HG02571 (cell line): ENCODE data around the gene CPNE9.
A peak's percentile ranks its signal among the peaks of the same experiment; 100 is the strongest.

Experiments
- ATAC-seq: cut with Tn5 transposase; IDR thresholded peaks from one replicate; pipeline ENCODE4 v1.9.1; 2021; ENCODE audit warnings: mild to moderate bottlenecking, moderate library complexity; ENCODE audit not compliant: unreplicated experiment

CPNE9 gene

DNA sequence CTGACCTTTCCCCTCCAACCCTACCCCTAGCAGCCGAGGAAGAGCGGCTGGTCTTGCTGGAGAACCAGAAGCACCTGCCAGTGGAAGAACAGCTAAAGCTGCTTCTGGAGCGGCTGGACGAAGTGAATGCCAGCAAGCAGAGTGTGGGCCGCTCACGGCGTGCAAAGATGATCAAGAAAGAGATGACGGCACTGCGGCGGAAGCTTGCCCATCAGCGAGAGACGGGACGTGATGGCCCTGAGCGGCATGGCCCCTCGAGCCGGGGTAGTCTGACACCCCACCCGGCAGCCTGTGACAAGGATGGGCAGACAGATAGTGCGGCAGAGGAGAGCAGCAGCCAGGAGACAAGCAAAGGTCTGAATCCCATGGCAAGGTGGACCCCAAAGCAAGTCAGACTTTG lies 39.9 kb downstream of the CPNE9 start:
- no peak for ATAC-seq

DNA sequence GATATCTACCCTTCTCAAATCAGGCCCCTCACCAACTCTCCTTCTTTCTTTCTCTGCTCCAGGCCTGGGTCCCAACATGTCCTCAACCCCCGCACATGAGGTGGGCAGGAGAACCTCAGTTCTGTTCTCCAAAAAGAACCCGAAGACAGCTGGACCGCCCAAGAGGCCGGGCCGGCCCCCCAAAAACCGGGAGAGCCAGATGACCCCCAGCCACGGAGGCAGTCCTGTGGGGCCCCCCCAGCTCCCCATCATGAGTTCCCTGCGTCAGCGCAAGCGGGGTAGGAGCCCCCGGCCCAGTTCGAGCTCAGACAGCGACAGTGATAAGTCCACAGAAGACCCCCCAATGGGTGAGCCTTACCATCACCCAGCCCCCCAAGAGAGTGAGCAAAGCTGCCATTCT lies 40.5 kb downstream of the CPNE9 start:
- ATAC-seq, result no peak

DNA sequence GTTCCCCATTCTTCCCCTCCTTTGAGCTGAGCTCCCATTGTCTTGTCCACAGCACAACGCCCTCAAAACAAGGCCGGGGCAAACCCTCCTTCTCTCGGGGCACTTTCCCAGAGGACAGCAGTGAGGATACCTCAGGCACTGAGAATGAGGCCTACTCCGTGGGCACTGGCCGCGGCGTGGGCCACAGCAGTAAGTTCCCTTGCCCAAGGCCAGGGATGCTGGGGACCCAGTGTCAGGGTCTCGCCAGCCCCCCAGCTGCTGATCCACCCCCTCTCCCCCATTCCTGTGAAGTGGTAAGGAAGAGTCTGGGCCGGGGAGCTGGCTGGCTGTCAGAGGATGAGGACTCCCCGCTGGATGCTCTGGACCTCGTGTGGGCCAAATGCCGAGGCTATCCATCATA lies 41.9 kb downstream of the CPNE9 start:
- no peak for ATAC-seq

DNA sequence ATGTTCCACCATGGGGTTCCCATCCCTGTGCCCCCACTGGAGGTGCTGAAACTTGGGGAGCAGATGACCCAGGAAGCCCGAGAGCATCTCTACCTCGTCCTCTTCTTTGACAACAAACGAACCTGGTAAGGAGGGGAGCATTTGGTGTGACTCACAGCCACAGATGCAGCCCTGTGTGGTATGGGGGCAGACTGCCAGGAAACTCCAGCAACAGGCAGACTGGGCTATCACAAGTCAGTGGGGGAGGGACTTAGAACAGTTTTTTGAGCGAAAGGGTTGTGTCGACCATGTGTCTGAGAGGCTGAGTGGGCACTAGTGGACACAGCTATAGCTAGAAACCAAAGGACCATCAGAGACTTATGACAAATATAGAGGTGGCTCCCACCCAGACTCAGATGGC lies 42.7 kb downstream of the CPNE9 start:
- ATAC-seq, result no peak

DNA sequence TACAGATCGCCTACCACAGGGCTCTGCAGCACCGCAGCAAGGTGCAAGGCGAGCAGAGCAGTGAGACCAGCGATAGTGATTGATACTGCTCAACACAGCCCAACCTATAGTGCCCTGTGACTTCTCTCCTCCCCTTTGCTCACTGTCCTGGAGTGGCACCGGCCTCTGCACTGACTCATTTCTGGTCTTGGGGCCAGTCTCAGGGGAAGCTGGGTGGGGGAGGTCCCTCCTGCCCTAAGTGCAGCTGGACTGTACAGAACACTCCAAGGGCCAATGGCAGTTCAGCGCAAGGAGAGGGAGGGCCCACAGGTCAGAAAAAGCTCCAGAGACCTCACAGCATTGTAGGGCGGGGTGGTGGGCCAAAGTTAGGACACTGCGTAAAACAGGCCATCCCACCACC lies 43.6 kb downstream of the CPNE9 start:
- ATAC-seq, result no peak

DNA sequence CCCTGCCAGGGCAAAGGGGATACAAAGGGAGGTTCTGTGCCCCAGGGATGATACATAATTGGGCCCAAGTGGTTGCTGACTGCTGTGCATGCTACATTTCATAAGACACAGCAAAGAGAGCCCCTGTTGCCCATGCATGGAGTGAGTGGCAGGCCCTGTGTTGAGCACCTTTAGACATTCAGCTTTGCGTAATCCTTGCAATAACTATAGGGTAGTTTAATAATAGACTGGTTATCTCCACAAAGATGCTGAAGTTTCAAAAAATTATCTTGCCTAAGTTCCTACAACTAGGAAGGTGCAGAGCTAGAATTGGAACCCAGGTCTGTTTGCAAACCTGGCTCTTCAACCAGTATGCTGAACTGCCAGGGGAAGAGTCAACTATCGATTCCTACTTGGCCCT lies 44.4 kb downstream of the CPNE9 start:
- ATAC-seq, result no peak

DNA sequence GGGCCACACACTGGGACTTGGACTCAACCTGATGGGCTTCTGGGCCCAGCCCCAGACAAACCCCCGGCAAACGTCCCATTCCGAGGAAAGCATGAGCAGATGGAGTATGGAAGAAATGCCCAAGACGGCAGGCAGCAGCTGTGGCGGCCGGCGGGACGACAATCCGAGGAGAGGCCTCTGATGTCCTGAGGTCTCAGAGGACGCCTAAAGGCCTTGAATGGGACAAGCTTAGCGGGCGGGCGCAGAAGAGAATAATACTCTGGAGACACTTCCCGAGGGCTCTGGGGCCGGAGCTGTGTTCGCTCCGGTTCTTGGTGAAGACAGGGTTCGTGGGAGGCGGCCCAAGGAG lies 45.6 kb downstream of the CPNE9 start:
- no peak for ATAC-seq

DNA sequence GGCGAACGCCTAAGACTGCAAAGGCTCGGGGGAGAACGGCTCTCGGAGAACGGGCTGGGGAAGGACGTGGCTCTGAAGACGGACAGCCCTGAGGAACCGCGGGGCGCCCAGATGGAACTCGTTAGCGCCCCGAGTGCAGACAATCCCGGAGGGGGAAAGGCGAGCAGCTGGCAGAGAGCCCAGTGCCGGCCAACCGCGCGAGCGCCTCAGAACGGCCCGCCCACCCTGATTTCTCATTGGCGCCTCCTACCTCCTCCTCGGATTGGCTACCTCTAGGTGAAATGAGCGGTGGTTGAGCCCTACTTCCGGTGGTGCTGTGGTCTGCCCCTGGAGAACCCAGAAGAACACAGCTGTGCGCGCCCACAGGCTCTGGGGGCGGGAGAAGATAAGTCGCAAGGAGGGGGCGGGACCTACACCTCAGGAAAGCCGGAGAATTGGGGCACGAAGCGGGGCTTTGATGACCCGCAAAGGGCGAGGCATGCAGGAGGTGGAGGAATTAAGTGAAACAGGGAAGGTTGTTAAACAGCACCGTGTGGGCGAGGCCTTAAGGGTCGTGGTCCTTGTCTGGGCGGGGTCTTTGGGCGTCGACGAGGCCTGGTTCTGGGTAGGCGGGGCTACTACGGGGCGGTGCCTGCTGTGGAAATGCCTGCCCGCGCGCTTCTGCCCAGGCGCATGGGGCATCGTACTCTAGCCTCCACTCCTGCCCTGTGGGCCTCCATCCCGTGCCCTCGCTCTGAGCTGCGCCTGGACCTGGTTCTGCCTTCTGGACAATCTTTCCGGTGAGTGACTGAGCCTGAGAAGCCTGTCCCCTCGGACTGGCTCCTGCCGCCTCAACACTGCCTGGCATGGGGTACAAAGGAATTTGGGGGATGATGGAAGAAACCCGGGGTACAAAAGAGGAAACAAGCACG lies 46.3 kb downstream of the CPNE9 start, which contains the start of gene OGG1:
Gene OGG1 (plus strand): TSS at position 308 of the 911 bp plus-strand sequence. CDS start 335 bp downstream, at position 643.
- peak; percentile 93 for ATAC-seq

DNA sequence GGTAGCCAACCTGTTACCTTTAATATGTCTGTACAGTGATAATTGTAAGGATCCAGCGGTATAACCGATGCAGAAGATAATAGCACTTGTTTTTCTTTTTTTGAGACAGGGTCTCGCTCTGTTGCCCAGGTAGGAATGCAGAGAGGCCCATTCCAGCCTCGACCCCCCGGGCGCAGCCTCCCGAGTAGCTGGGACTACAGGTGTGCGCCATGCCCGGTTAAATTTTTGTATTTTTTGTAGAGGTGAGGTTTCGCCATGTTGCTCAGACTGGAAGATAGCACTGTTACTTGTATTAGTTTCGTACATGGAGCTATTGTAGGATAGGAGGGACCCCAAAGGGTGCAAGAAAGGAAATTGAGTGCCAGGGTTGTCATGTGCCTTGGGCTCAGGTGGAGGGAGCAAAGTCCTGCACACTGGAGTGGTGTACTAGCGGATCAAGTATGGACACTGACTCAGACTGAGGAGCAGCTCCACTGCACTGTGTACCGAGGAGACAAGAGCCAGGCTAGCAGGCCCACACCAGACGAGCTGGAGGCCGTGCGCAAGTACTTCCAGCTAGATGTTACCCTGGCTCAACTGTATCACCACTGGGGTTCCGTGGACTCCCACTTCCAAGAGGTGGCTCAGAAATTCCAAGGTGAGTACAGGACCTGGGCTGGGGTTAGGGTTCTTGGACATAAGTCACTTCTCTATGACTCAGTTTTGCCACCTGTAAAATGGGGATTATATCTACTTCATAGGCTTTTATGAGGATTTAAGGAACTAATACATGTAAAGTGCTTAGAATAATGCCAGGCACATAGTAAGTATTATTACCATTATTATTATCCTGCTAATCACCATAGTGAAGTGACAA lies 47.2 kb downstream of the CPNE9 start:
- no peak for ATAC-seq

DNA sequence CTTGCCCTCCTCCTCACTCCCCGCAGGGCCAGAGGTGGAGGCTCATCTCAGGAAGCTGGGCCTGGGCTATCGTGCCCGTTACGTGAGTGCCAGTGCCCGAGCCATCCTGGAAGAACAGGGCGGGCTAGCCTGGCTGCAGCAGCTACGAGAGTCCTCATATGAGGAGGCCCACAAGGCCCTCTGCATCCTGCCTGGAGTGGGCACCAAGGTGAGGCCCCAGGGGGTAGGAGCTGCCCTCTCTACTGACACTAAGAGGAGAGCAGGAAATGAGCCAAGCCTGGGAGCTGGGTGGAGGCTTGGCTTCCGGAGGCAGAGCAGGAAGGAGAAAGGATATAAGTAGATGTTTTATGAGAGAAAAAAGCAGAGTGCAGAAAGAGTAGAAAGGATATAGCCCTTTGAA lies 51.0 kb downstream of the CPNE9 start:
- no peak for ATAC-seq

DNA sequence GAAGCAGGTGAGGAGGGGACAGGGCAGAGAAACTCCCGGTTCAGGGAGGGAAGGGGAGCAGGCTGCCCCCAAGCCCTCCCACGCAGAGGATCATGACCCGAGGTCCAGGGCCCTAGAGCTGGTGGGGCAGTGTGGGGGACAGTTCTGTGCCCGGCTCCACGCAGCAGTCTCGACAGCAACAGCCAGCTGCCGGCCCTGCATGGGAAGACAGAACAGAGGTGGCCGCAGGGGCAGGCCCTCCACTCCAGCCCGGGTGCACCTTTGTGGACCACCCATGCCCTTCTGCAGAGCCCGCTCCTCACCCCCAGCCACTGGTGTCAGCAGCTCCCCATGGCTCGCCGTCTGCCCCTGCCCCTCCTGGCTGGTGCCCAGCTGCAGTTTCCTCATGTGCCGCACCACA lies 53.8 kb downstream of the CPNE9 start:
- no peak for ATAC-seq

DNA sequence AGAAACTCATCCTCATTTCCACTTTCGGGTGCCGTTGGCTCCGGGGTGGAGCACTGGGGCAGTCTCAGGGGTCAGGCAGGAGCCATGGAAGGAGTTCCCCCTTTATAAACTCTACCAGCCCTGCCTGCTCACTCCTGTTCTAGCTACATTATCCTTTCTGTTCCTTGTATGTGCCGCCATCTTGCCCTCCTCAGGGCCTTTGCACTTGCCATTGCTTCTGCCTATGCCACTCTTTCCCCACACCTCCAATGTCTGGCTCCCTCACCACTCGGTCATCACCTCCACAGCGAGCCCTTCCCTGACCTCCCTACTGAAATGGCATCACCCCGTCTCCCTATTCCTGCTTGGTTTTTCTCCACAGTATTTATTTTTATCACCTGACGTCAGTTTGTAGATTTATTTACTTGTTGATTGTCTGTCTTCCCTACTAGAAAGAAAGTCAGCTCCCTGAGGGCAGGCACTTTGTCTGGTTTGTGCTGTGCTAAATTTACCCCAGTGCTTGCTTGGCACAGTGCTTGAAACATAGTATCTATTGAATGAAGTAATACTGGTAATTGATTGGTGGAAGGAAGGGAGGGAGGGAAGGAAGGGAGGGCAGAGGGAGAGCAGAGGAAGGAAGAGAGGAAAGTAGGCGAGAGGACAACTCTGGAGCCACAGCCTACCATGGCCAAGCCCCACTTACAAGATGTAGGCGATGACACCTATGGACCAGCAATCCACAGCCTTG lies 57.3 kb downstream of the CPNE9 start:
- no peak for ATAC-seq

DNA sequence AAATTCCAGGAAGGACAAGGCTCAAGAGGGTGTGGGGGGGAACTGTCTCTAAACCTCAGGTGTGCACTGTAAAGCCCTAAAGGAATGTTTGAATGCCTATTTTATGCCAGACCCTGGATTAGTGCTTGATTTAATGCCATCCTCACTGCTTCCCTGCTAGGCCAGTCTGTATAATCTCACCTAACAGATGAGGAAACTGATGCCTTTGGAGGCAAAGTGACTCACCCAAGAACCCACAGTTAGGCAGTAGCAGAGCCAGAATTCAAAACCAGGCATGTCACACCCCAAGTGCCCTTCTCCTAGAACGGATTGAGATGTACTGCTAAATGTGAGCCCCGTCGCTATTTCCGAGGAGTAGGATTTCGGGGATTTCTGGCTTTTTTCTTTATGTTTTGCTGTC lies 58.3 kb downstream of the CPNE9 start:
- ATAC-seq, result no peak

DNA sequence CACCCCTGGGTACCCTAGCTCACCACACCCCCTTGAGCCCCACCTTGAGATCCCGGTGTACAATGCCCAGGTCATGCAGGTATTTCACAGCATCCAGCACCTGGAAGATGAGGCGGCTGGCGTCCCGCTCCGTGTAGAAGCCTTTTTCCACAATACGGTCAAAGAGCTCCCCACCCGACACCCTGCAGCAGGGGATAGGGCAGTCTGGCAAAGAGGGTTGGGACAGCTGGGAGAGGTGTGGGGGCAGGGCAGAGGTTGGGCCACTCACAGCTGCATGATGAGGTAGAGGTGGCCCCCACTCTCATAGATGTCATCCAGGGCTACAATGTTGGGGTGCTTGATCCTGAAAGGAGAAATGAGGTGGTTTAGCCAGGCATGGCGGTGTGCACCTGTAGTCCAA lies 59.2 kb downstream of the CPNE9 start:
- no peak for ATAC-seq

DNA sequence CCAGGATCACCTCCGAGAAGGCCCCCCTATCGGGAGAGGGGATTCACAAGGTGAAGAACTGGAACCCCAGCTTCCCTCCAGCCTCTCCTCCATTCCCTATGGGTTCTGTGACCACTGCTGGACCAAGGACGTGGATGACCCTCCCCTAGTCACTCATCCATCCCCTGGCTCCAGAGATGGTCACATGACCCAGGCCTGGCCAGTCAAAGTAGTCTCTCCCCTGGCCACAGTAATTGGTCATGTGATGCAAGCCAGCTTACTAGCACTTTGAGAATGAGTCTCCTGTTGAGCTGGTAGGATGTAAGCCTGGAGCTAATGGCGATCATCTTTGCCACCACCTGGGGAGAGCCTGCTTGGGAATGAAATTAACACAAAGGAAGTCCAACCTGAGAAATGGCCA lies 62.2 kb downstream of the CPNE9 start:
- no peak for ATAC-seq

DNA sequence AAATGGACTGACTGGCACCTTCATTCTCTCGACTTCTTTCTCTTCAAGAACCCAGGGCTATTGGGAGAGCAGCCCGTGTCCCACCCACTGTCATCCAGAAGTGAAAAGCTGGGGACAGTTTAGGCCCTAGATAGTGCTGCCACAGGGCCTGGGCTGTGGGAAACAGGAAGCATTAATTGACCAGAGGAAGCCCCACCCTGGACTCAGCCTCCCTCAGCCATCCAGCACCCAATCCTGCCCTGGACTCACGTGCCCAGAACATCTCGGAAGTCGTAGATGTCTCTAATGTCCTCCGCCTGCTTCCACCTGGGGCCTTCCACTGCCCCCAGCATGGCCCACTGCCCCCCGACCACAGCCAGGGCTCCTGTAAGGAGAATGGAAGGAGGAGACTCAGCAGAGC lies 63.8 kb downstream of the CPNE9 start:
- no peak for ATAC-seq

DNA sequence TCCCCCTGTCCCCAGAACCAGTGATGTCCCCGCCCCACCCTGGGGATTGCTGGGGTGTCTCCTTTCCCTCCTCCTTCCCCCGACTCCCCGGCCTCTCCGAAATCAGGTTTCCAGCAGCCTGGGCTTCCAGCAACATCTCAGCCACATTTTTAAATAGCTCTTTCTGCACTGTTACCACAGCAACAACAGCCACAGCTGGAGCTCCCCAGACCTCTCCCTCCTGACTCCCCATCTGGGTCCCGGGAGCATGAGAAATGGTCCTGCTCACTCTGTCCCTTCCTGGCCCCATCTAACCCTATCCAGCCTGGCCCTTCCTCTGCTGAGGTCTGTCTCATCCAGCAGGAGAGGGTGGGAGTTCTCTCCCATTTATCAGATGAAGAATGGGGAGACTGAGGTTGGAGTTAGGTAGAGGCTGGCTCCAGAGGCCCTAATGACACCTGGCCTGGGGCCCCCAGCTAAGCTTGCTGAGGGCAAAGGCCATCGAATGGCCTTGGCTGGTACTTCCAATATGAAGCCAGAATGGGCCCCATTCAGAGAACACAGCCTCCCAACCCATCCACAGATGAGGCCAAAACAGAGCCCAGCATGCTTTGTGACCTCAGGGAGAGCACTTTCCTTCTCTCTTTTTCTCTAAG lies 64.6 kb downstream of the CPNE9 start:
- no peak for ATAC-seq

DNA sequence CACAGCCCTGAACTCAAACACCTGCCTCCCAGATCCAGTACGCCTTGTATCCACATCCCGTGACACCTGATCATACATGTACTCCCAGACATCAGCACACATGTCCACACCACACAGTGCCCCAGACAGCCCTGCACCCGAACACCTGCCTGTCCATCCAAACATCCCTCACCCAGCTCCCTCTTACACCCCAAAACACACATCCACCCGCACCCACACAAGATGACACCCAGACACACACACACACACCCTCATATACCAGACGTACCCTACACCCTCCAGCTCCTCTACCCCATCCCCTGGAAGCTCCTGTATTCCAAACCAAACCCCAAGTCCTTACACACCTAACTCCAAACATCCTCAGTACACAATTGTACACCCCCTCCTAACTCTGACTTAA lies 65.4 kb downstream of the CPNE9 start:
- ATAC-seq, result no peak

DNA sequence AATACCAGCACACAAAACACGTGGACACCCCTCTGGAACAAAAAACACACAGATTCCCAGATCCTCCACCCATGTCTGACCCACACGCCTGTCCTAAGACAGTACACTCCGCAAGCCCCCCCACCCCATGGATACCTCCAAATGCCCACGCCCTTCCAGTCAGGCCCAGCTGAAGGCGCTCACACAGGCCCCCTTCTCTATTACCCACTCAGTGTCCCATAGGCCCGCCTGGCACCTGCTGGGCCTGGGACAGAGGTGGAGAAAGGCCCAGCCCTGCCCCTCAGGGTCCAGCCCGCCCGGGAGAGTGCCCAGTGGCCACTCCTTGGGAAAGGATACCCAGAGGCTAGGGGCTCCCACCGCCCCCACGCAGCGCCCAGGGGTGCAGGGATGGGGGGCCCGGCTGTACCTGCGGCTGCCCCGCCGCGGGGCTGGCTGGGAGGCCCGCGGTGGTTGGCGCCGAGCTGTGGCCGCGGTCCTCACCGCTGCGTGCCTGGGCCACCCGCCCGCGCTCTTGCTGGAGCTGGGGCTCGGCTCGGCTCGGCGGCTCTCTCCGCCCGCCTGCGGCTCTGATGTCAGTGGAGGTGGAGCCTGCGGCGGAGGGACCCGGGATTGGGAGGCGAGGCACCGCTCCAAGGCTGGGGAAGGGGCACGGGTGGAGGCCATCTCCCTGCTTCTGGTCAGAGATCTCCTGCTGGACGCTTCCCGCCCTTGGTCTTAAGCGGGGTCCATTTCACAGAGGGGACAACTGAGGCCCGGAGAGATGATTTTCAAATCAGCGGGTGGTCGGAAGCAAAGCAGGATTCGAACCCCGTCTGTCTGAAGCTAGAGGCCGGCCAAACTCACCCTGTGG lies 66.0 kb downstream of the CPNE9 start, which contains the start of gene CAMK1:
Gene CAMK1 (minus strand): TSS at position 522 of the 850 bp plus-strand sequence. CDS start 2,198 bp downstream, outside the sequence.
- peak; percentile 75 for ATAC-seq

DNA sequence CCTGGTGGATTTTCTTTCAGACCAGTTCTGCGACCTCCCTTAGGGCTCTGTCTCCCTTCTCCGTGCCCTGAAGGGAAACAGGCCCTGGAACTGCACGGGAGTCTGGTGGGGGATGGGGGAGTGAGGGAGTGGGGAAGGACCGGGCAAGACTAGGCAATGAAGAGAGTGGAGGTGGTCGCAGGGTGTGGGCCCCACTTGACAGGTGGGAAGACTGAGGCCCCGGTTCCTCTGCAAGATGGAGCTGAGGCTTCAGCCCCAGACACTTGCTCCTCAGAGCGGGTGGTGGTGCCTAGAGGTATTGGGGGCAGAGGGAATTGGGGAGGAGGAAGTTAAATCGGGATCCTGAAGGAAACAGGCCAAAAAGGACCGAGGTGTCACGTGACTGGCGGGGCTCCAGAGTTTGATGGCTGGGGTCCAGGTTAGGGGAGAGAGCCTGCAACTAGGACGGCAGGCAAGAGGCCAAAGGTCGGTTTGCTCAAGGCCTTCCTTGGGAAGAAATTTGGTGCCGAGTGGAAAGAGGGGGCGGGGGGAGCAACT lies 66.7 kb downstream of the CPNE9 start:
- no peak for ATAC-seq
